ENCODE measurements around the gene LARGE1.
A peak's percentile ranks its signal among the peaks of the same experiment; 100 is the strongest.

LARGE1 gene

DNA sequence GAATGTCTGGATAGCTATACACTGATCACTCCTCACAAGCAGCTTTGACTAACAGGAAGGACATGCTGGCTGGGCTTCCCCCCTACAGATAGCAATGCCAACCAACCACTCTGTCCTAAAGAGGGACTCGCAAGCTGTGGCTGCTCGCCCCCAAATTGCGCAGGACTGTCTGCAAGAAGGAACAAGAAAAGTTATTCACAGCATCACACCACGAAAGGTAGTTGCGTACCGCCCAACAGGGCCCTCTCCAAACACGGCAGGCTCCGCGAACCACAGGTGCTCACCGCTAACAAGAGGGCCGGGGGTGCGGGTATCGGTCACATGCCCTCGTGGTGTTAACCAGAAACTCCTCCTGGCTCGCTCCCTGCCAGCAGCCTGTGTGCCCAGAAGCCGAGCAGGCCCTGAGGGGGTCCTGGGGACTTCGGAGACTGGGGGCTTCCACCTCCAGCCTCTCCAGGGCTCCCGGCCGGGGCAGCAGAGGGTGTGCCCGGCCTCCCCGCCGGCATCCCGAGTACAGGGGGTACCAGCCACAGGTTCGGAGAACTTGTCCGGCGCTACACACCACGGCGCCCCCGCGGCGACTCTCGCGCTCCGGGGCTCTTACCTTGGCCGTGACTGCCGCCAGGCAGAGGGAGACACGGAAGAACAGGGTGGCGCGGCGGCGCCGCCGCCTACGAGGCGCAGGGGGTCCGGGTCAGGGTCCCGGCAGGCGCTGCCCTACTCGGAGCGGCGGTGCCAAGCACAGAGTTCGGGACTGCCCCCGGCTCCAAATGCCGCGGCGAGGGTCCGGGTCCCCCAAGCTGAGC, 682 bp downstream of the LARGE1 start:
- peak; percentile 14 for DNase-seq
- H3K4me1 ChIP-seq, result no peaks in the 10 kb centered on the region
- H3K36me3 ChIP-seq, result no peaks in the 10 kb centered on the region
- H3K27me3 ChIP-seq, result peaks cover 42% of the 10 kb centered on the region
- peak overlapping the region; percentile 28; the same call in 1 of the 2 replicates for H3K4me3 ChIP-seq (ENCODE audit: low read depth, low read length)
- H3K9me3 ChIP-seq, result no peaks in the 10 kb centered on the region
- TF ChIP-seq CTCF (IDR thresholded peaks at IDR 0.05; ENCODE audit: low read depth, low read length), result no peak

GRCh38 chr22:33918676-33919365, 1.5 kb downstream of the LARGE1 start:
- no peak for DNase-seq
- Histone ChIP-seq H3K4me3 (ENCODE audit: low read depth, low read length) (no peak overlapping the region), H3K27me3 (peaks cover 42% of the 10 kb centered on the region), H3K9me3 (no peaks in the 10 kb centered on the region), H3K4me1 (no peaks in the 10 kb centered on the region), H3K36me3 (no peaks in the 10 kb centered on the region)
- no peak for TF ChIP-seq CTCF (IDR thresholded peaks at IDR 0.05; ENCODE audit: low read depth, low read length)

DNA sequence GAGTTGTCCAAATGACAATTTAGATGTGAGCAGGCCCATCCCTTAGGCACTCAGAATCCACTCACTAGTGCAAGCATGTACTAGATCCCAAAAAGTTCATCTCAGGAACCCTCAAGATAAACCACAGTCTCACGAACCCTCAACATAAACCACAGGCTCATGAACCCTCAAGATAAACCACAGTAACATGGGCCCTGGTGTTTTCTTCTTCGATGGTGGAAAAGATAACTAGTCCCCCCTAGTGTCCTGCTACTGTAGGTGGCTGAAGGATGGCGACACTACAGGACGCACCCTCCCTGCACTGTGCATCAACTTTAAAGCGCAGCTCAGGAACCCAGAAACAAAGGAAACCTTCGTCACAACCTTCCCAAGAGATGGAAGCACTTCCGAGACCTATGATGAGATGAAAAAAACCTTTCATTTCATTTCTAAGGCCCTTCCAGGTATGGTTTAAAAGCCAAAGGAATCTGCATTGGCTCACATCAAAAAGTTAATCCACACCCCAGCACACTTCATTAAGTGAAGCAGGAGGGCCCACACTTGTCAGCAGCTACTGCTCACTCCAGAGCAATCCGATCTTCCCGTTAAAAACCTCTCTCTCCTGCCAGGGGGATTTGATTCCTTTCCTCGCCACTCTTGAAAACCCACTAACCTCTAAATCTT, 2.4 kb downstream of the LARGE1 start:
- no peak for DNase-seq
- Histone ChIP-seq H3K9me3 (no peaks in the 10 kb centered on the region), H3K36me3 (no peaks in the 10 kb centered on the region), H3K27me3 (peaks cover 36% of the 10 kb centered on the region), H3K4me3 (ENCODE audit: low read depth, low read length) (no peak overlapping the region), H3K4me1 (no peaks in the 10 kb centered on the region)
- no peak for TF ChIP-seq CTCF (IDR thresholded peaks at IDR 0.05; ENCODE audit: low read depth, low read length)

DNA sequence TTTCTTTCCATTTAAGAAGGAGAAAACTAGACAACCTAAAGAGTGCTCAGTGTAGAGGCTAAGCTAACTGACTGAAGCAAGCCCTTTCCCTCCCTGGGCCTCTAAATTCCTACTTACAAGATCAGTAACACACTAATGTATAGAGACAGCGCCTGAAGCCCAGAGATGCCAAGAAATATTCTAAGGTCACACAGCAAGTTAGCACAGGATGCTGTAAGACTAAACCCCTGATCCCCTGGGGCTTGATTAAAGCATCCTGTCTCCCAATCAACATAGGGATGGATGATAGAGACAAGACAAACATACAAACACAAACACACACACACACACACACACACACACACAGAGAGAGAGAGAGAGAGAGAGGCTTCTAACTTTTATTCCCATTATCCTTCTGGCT, 5.6 kb downstream of the LARGE1 start:
- Histone ChIP-seq H3K27me3 (peaks cover 14% of the 10 kb centered on the region), H3K9me3 (no peaks in the 10 kb centered on the region), H3K36me3 (no peaks in the 10 kb centered on the region), H3K4me1 (no peaks in the 10 kb centered on the region), H3K4me3 (ENCODE audit: low read depth, low read length) (no peak overlapping the region)
- DNase-seq, result no peak
- no peak for TF ChIP-seq CTCF (IDR thresholded peaks at IDR 0.05; ENCODE audit: low read depth, low read length)

DNA sequence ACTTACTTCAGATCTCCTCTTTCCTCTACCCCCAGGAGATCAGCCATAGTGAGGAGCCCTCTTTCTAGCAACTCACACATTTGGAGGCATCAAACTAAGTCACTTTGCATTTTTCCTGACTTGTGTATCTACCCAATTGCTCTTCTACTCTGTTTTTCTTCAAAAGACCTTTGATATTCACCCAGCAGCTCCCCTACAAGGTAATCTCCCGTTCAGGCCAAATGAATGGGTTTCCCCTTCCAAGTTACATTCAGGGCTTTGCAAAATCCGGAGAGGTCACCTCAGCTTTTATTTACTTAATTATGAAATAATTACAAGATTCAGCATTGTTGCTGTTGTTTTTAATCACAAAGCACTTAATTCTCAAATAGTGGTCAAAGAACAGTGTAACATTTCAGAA, 6.1 kb downstream of the LARGE1 start:
- no peak for DNase-seq
- H3K9me3 ChIP-seq, result no peaks in the 10 kb centered on the region
- H3K27me3 ChIP-seq, result peaks cover 8% of the 10 kb centered on the region
- H3K4me3 ChIP-seq (ENCODE audit: low read depth, low read length), result no peak overlapping the region
- no peaks in the 10 kb centered on the region for H3K36me3 ChIP-seq
- TF ChIP-seq CTCF (IDR thresholded peaks at IDR 0.05; ENCODE audit: low read depth, low read length), result no peak
- no peaks in the 10 kb centered on the region for H3K4me1 ChIP-seq

Data from BE2C (cell line).